ENCODE data around the gene PDE6B.

- TF ChIP-seq CTCF (IDR thresholded peaks at IDR 0.05) = no peak
- no peak for TF ChIP-seq ZFX (IDR thresholded peaks at IDR 0.05; ENCODE audit: borderline replicate concordance)
These were observed 9.2 kb downstream of the PDE6B start for GRCh38 chr4:634599-634985.
